Astrocyte (in vitro differentiated cells and primary cell): ENCODE measurements around the gene DGKQ. TPM values are rescaled to one million over a fixed set of nuclear protein-coding genes. Genes with fewer than 3 reads are reported as not detected.

Experiments
- DNase-seq: peaks from one replicate; pipeline ENCODE4 v3.0.0-alpha.2; 2010; ENCODE audit warnings: low read depth
- FAIRE-seq: peaks from 2 replicates; lab custom pipeline; 2011; peaks lifted over from hg19 to GRCh38; lab: Jason Lieb, UNC
- H2AFZ ChIP-seq: 2 replicates; pipeline ENCODE4 v1.6.0; 2012; ENCODE audit warnings: low read depth, low read length, inconsistent platforms
- H3K27ac ChIP-seq: 2 replicates; pipeline ENCODE4 v1.5.1; 2011; ENCODE audit warnings: low read depth, low read length, inconsistent platforms
- H3K27me3 ChIP-seq: 2 replicates; pipeline ENCODE4 v1.6.0; 2011; ENCODE audit warnings: low read length, inconsistent platforms; ENCODE audit not compliant: insufficient read depth
- H3K36me3 ChIP-seq: 2 replicates; pipeline ENCODE4 v1.5.1; 2011; ENCODE audit warnings: low read length, inconsistent platforms; ENCODE audit not compliant: insufficient read depth
- H3K4me1 ChIP-seq: 2 replicates; pipeline ENCODE4 v1.5.1; 2011; ENCODE audit warnings: low read length, inconsistent platforms; ENCODE audit not compliant: insufficient read depth
- H3K4me2 ChIP-seq: 2 replicates; pipeline ENCODE4 v1.6.0; 2012; ENCODE audit warnings: low read length, inconsistent platforms
- H3K4me3 ChIP-seq: 2 replicates; pipeline ENCODE4 v1.5.1; 2011; ENCODE audit warnings: low read depth, mild to moderate bottlenecking, low read length, inconsistent platforms; ENCODE audit not compliant: insufficient read depth
- H3K79me2 ChIP-seq: 2 replicates; pipeline ENCODE4 v1.6.0; 2012; ENCODE audit warnings: mild to moderate bottlenecking, low read length, inconsistent platforms; ENCODE audit not compliant: insufficient read depth
- H3K9ac ChIP-seq: 2 replicates; pipeline ENCODE4 v1.6.0; 2012; ENCODE audit warnings: mild to moderate bottlenecking, low read length, inconsistent platforms
- H3K9me3 ChIP-seq: 2 replicates; pipeline ENCODE4 v1.5.1; 2012; ENCODE audit warnings: low read depth, mild to moderate bottlenecking, low read length, inconsistent platforms; ENCODE audit not compliant: insufficient read depth
- H4K20me1 ChIP-seq: 2 replicates; pipeline ENCODE4 v1.6.0; 2012; ENCODE audit warnings: low read length, inconsistent platforms; ENCODE audit not compliant: insufficient read depth
- H3K27ac Mint-ChIP-seq: one replicate; pipeline ENCODE4 v1.8.0; 2021; ENCODE audit warnings: mild to moderate bottlenecking, mixed read lengths; ENCODE audit not compliant: unreplicated experiment
- H3K27me3 Mint-ChIP-seq: one replicate; pipeline ENCODE4 v1.8.0; 2021; ENCODE audit warnings: low read depth, mixed read lengths; ENCODE audit not compliant: unreplicated experiment
- H3K36me3 Mint-ChIP-seq: one replicate; pipeline ENCODE4 v1.8.0; 2021; ENCODE audit warnings: low read depth, mixed read lengths; ENCODE audit not compliant: unreplicated experiment
- H3K4me1 Mint-ChIP-seq: one replicate; pipeline ENCODE4 v1.8.0; 2021; ENCODE audit warnings: low read depth, mixed read lengths; ENCODE audit not compliant: unreplicated experiment
- H3K4me3 Mint-ChIP-seq: one replicate; pipeline ENCODE4 v1.8.0; 2021; ENCODE audit warnings: mild to moderate bottlenecking, moderate library complexity, mixed read lengths; ENCODE audit not compliant: unreplicated experiment
- H3K9me3 Mint-ChIP-seq: one replicate; pipeline ENCODE4 v1.8.0; 2021; ENCODE audit warnings: mild to moderate bottlenecking, mixed read lengths; ENCODE audit not compliant: unreplicated experiment
- CTCF ChIP-seq: IDR thresholded peaks from 2 replicates; pipeline ENCODE4 v1.5.1; 2011; ENCODE audit warnings: low read depth, mild to moderate bottlenecking, inconsistent platforms, low read length, moderate library complexity; ENCODE audit not compliant: insufficient read depth
- EZH2 ChIP-seq: IDR thresholded peaks from 2 replicates; pipeline ENCODE4 v1.6.1; 2012; ENCODE audit warnings: mild to moderate bottlenecking, low read length, inconsistent platforms; ENCODE audit not compliant: insufficient read depth
- total RNA-seq: library from RNA; stranded (reverse); gene quantifications from 2 replicates; pipeline ENCODE4 v1.2.1, GENCODE V29; 2021

Gene DGKQ
- total RNA-seq, 1 donor from 2014 or later, result 19.0 TPM

- Histone ChIP-seq H3K27ac (no peak overlapping the region), H3K36me3 (no peaks in the 10 kb centered on the region), H3K27me3 (no peaks in the 10 kb centered on the region), H3K79me2 (no peaks in the 10 kb centered on the region), H2AFZ (no peak overlapping the region), H3K9me3 (no peaks in the 10 kb centered on the region), H3K9ac (no peak overlapping the region), H3K4me2 (no peak overlapping the region), H4K20me1 (no peaks in the 10 kb centered on the region), H3K4me1 (no peaks in the 10 kb centered on the region), H3K4me3 (no peak overlapping the region)
- H3K9me3 Mint-ChIP-seq, result no peaks in the 10 kb centered on the region
- H3K27ac Mint-ChIP-seq, result no peak overlapping the region
- no peaks in the 10 kb centered on the region for H3K27me3 Mint-ChIP-seq
- FAIRE-seq, result no peak
- H3K4me1 Mint-ChIP-seq, result no peaks in the 10 kb centered on the region
- DNase-seq, result no peak
- TF ChIP-seq CTCF (no peak), EZH2 (no peak)
- H3K36me3 Mint-ChIP-seq, result peaks cover 9% of the 10 kb centered on the region
- no peak overlapping the region for H3K4me3 Mint-ChIP-seq
Observed at GRCh38 chr4:958696-959337, 14.6 kb downstream of the DGKQ start.

GRCh38 chr4:958314-958665, 15.1 kb downstream of the DGKQ start:
- H3K27ac Mint-ChIP-seq, result no peak overlapping the region
- no peak overlapping the region for H3K4me3 ChIP-seq

More at GRCh38 chr4:958314-958665, 15.1 kb downstream of the DGKQ start:
- peaks cover 9% of the 10 kb centered on the region for H3K36me3 Mint-ChIP-seq
- H3K9me3 Mint-ChIP-seq, result no peaks in the 10 kb centered on the region
- Histone ChIP-seq H3K79me2 (no peaks in the 10 kb centered on the region), H3K9ac (no peak overlapping the region), H2AFZ (no peak overlapping the region), H3K36me3 (no peaks in the 10 kb centered on the region), H3K4me2 (no peak overlapping the region), H3K4me1 (no peaks in the 10 kb centered on the region), H3K27ac (no peak overlapping the region), H4K20me1 (no peaks in the 10 kb centered on the region), H3K9me3 (no peaks in the 10 kb centered on the region), H3K27me3 (no peaks in the 10 kb centered on the region)
- no peak for FAIRE-seq
- H3K27me3 Mint-ChIP-seq, result no peaks in the 10 kb centered on the region
- no peak overlapping the region for H3K4me3 Mint-ChIP-seq
- TF ChIP-seq EZH2 (no peak), CTCF (no peak)
- DNase-seq, result no peak
- H3K4me1 Mint-ChIP-seq, result no peaks in the 10 kb centered on the region
